GM12891 (cell line): ENCODE data around the gene PTPRD.

ENCODE experiments used
- PAX5 ChIP-seq: IDR thresholded peaks from 2 replicates; pipeline ENCODE4 v1.6.1; 2011; ENCODE audit warnings: low read length, moderate library complexity, mild to moderate bottlenecking; ENCODE audit not compliant: insufficient read depth, severe bottlenecking
- POLR2A ChIP-seq: IDR thresholded peaks from 2 replicates; pipeline ENCODE4 v1.6.1; 2011; ENCODE audit warnings: low read depth, low read length, control low read depth
- POLR2AphosphoS5 ChIP-seq: IDR thresholded peaks from 2 replicates; pipeline ENCODE4 v1.6.1; 2011; ENCODE audit warnings: low read depth, low read length, control low read depth
- POU2F2 ChIP-seq: IDR thresholded peaks from 2 replicates; pipeline ENCODE4 v1.6.1; 2011; ENCODE audit warnings: low read depth, mild to moderate bottlenecking, control low read depth, low read length, moderate library complexity
- SPI1 ChIP-seq: IDR thresholded peaks from 2 replicates; pipeline ENCODE4 v1.6.1; 2011; ENCODE audit warnings: low read depth, low read length, control low read depth
- TAF1 ChIP-seq: IDR thresholded peaks from 2 replicates; pipeline ENCODE4 v1.6.1; 2011; ENCODE audit warnings: low read depth, low read length, control low read depth

GRCh38 chr9:10228082-10228481 is 384.7 kb downstream of the PTPRD start:
- TF ChIP-seq POLR2AphosphoS5 (no peak), POLR2A (no peak), TAF1 (no peak), SPI1 (no peak), POU2F2 (no peak), PAX5 (no peak)
